ENCODE results near the gene CRYBG2.

CRYBG2 gene

DNA sequence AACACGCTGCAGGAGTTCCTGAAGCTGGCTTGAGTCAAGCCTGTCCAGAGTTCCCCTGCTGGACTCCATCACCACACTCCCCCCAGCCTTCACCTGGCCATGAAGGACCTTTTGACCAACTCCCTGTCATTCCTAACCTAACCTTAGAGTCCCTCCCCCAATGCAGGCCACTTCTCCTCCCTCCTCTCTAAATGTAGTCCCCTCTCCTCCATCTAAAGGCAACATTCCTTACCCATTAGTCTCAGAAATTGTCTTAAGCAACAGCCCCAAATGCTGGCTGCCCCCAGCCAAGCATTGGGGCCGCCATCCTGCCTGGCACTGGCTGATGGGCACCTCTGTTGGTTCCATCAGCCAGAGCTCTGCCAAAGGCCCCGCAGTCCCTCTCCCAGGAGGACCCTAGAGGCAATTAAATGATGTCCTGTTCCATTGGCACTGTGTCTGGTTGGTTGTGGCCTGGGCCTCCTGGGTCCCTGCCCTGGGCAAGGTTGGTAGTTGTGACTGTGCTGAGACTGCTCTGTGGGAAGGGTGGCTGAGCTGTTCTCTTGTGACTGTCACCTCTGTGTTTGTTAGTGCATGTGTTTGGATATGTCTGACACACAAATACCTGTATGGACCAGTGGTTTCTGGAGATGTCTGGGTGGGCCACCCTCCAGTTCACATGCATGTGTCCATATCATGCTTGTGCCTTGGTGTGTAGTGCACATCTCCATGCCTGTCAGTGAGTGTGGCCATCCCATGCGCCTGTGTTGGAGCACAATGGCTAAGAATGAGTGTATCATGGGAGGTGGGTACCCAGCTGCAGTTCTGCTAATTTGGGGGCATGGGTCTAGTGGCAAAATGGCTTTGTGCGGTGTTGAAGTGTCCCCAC, 72.6 kb downstream of the CRYBG2 start:
- DNase-seq (ENCODE audit: low read depth in 2 of 2): no peak

- DNase-seq (ENCODE audit: low read depth in 2 of 2): no peak
These were observed 73.4 kb downstream of the CRYBG2 start for GRCh38 chr1:26280333-26281042.

GRCh38 chr1:26279456-26280332, 74.2 kb downstream of the CRYBG2 start, which contains the start of gene SH3BGRL3:
TSS of gene SH3BGRL3 (plus strand) at chr1:26280086. CDS start at chr1:26280156, 70 bp downstream.
- peak; percentile 67 to 68 for DNase-seq (ENCODE audit: low read depth in 2 of 2)

GRCh38 chr1:26278724-26279455, 75.0 kb downstream of the CRYBG2 start:
- no peak for DNase-seq (ENCODE audit: low read depth in 2 of 2)

- no peak for DNase-seq (ENCODE audit: low read depth in 2 of 2)
These were observed 75.6 kb downstream of the CRYBG2 start for GRCh38 chr1:26278303-26278702.

GRCh38 chr1:26277719-26278118, 76.2 kb downstream of the CRYBG2 start:
- DNase-seq (ENCODE audit: low read depth in 2 of 2): no peak

GRCh38 chr1:26277261-26277661, 76.7 kb downstream of the CRYBG2 start:
- DNase-seq (ENCODE audit: low read depth in 2 of 2): no peak

GRCh38 chr1:26276432-26276838, 77.5 kb downstream of the CRYBG2 start:
- DNase-seq (ENCODE audit: low read depth in 2 of 2): no peak

- DNase-seq (ENCODE audit: low read depth in 2 of 2): peak; percentile 39 to 68
These were observed 78.1 kb downstream of the CRYBG2 start for GRCh38 chr1:26275580-26276431.

GRCh38 chr1:26274801-26275425, 79.0 kb downstream of the CRYBG2 start:
- no peak for DNase-seq (ENCODE audit: low read depth in 2 of 2)
